ENCODE results near the gene WFIKKN2. TPM values are rescaled to one million over a fixed set of nuclear protein-coding genes. Genes with fewer than 3 reads are reported as not detected.

The WFIKKN2 gene
- total and polyA plus RNA-seq, 10 of the 15 experiments (the other 5 are each of a cell fraction or from before 2014, with no cell fraction given): 0.06 TPM; not detected in 9

- DNase-seq (ENCODE audit: low read depth, low spot score): no peak
- ChIA-PET RAD21 (ENCODE audit: unreplicated experiment) (no interaction called here), CTCF (interaction anchor here (0.9 to 1.0 kb wide), 2 partner anchors 15 to 353 kb away, joined by 3 to 4 read pairs; no protein-coding TSS in a partner anchor), SMC1A (ENCODE audit: uncharacterized antibody, unreplicated experiment) (interaction anchor here (1.5 kb wide), 1 partner anchor 15 kb away, joined by 3 read pairs; no protein-coding TSS in a partner anchor), POLR2A (no interaction called here)
- 37% methylated on average over 7 of the region's 7 CpGs for WGBS (ENCODE audit: insufficient coverage, insufficient replicate concordance, low lambda C conversion rate, missing lambda C conversion rate)
- Histone ChIP-seq H3K4me2 (ENCODE audit: control insufficient read depth, insufficient read depth) (no peak overlapping the region), H3K4me3 (no peak overlapping the region), H3K27ac (ENCODE audit: control insufficient read depth, insufficient read depth) (no peak overlapping the region), H4K20me1 (ENCODE audit: control insufficient read depth, insufficient read depth) (no peaks in the 10 kb centered on the region), H2AFZ (ENCODE audit: control insufficient read depth, low read depth, low read length) (no peak overlapping the region), H3K27me3 (replicated peaks in 1 of 2; ENCODE audit: control insufficient read depth in 2 of 2, insufficient read depth in 2 of 2, low read length in 1 of 2) (peaks cover 2 to 4% of the 10 kb centered on the region in 2 experiments; a peak in 3 of 4 replicates), H3K79me2 (ENCODE audit: control insufficient read depth, insufficient read depth, low read length) (no peaks in the 10 kb centered on the region), H3K4me1 (ENCODE audit: control insufficient read depth, insufficient read depth, low read length) (no peaks in the 10 kb centered on the region), H3K9ac (ENCODE audit: control insufficient read depth, insufficient read depth, low read length) (no peak overlapping the region), H3K9me3 (replicated peaks; ENCODE audit: control insufficient read depth, insufficient read depth, low read length) (no peaks in the 10 kb centered on the region), H3K36me3 (ENCODE audit: control insufficient read depth in 2 of 2, insufficient read depth in 2 of 2, low read length in 1 of 2) (no peaks in the 10 kb centered on the region)
- intact Hi-C loops (cut with micrococcal nuclease; ENCODE audit: unreplicated experiment) (no loop called here), in situ Hi-C loops (cut with MboI) (no loop called here)
- no peak for FAIRE-seq
- no peak for TF ChIP-seq POLR2AphosphoS2 (IDR thresholded peaks at IDR 0.05; ENCODE audit: low read depth, low read length)
- TF ChIP-seq PML (IDR thresholded peaks at IDR 0.05; ENCODE audit: low read length): no peak
- TF ChIP-seq SMAD1 (IDR thresholded peaks at IDR 0.05; ENCODE audit: low read depth, partially characterized antibody): no peak
- no TSS peak for BruUV-seq (replicated peaks)
- ATAC-seq: no peak
Measured at GRCh38 chr17:50837286-50837979, 2.0 kb downstream of the WFIKKN2 start.

GRCh38 chr17:50837980-50838954 is 2.9 kb downstream of the WFIKKN2 start:
- Histone ChIP-seq H3K4me2 (ENCODE audit: control insufficient read depth, insufficient read depth) (no peak overlapping the region), H3K9me3 (replicated peaks; ENCODE audit: control insufficient read depth, insufficient read depth, low read length) (no peaks in the 10 kb centered on the region), H3K27me3 (replicated peaks in 1 of 2; ENCODE audit: control insufficient read depth in 2 of 2, insufficient read depth in 2 of 2, low read length in 1 of 2) (peaks cover 2 to 4% of the 10 kb centered on the region in 2 experiments; a peak in 3 of 4 replicates), H4K20me1 (ENCODE audit: control insufficient read depth, insufficient read depth) (no peaks in the 10 kb centered on the region), H3K4me3 (no peak overlapping the region), H3K9ac (ENCODE audit: control insufficient read depth, insufficient read depth, low read length) (no peak overlapping the region), H3K36me3 (ENCODE audit: control insufficient read depth in 2 of 2, insufficient read depth in 2 of 2, low read length in 1 of 2) (no peaks in the 10 kb centered on the region), H3K27ac (ENCODE audit: control insufficient read depth, insufficient read depth) (no peak overlapping the region), H2AFZ (ENCODE audit: control insufficient read depth, low read depth, low read length) (no peak overlapping the region), H3K4me1 (ENCODE audit: control insufficient read depth, insufficient read depth, low read length) (no peaks in the 10 kb centered on the region), H3K79me2 (ENCODE audit: control insufficient read depth, insufficient read depth, low read length) (no peaks in the 10 kb centered on the region)
- DNase-seq (ENCODE audit: low read depth, low spot score) (no peak), ATAC-seq (no peak), FAIRE-seq (no peak)
- RAD21 ChIA-PET (ENCODE audit: unreplicated experiment): no interaction called here
- WGBS (ENCODE audit: insufficient coverage, insufficient replicate concordance, low lambda C conversion rate, missing lambda C conversion rate): 36% methylated on average over 21 of the region's 21 CpGs
- intact Hi-C loops (cut with micrococcal nuclease; ENCODE audit: unreplicated experiment): no loop called here
- no TSS peak for BruUV-seq (replicated peaks)
- CTCF ChIA-PET: interaction anchor here (0.7 to 8.1 kb wide), 4 partner anchors 11 to 54 kb away, joined by 3 to 84 read pairs (median 10); no protein-coding TSS in a partner anchor
- in situ Hi-C loops (cut with MboI): no loop called here
- SMC1A ChIA-PET (ENCODE audit: uncharacterized antibody, unreplicated experiment): interaction anchor here (0.5 to 2.1 kb wide), 3 partner anchors 14 to 270 kb away, joined by 3 to 8 read pairs (median 4); no protein-coding TSS in a partner anchor
- POLR2A ChIA-PET: no interaction called here
- no peak for TF ChIP-seq EGR1 (IDR thresholded peaks at IDR 0.05; ENCODE audit: borderline replicate concordance in 1 of 2, low read depth in 2 of 2, low read length in 2 of 2)
- no peak for TF ChIP-seq ZNF622 (IDR thresholded peaks at IDR 0.05)
- no peak for TF ChIP-seq GABPA (IDR thresholded peaks at IDR 0.05; ENCODE audit: low read depth)
- no peak for TF ChIP-seq ATF3 (IDR thresholded peaks at IDR 0.05; ENCODE audit: borderline replicate concordance, extremely low read depth, low read depth, low read length)
- no peak for TF ChIP-seq ATF2 (IDR thresholded peaks at IDR 0.05; ENCODE audit: low read length)
- TF ChIP-seq JUNB (IDR thresholded peaks at IDR 0.05): no peak
- no peak for TF ChIP-seq NFYA (IDR thresholded peaks at IDR 0.05; ENCODE audit: borderline replicate concordance, low read depth, low read length)
- TF ChIP-seq KAT2A (conservative IDR thresholded peaks at IDR 0.05; ENCODE audit: control insufficient read depth, low read depth, low read length): no peak
- TF ChIP-seq ATF7 (IDR thresholded peaks at IDR 0.05; ENCODE audit: low read depth): no peak

Measured in GM12878 (cell line).